ENCODE results near the gene OOSP2.
"Not testable (repeated sequence)": the region's sequence is repeated elsewhere in the genome, so short reads cannot be mapped to it uniquely, and the experiment has no call there.

GRCh38 chr11:60050839-60051238 is 10.6 kb downstream of the OOSP2 start:
- not testable (repeated sequence) for TF ChIP-seq CTCF (IDR thresholded peaks at IDR 0.05); POLR2AphosphoS5 (IDR thresholded peaks at IDR 0.05); POLR2A (IDR thresholded peaks at IDR 0.05; ENCODE audit: low read depth)

Data from esophagus muscularis mucosa (tissue), 3 donors.